HG03432 (cell line): ENCODE data around the gene TCERG1L.
"Not testable (repeated sequence)": the region's sequence is repeated elsewhere in the genome, so short reads cannot be mapped to it uniquely, and the experiment has no call there.

ENCODE experiments used
- ATAC-seq: cut with Tn5 transposase; IDR thresholded peaks from one replicate; pipeline ENCODE4 v1.9.1; 2021; ENCODE audit warnings: mild to moderate bottlenecking, moderate library complexity; ENCODE audit not compliant: unreplicated experiment

TCERG1L gene

GRCh38 chr10:131092386-131092785 lies 219.1 kb downstream of the TCERG1L start:
- no peak for ATAC-seq

GRCh38 chr10:131091682-131092081 lies 219.8 kb downstream of the TCERG1L start:
- ATAC-seq = no peak

- no peak for ATAC-seq
Measured at GRCh38 chr10:131090761-131091661, 220.5 kb downstream of the TCERG1L start.

GRCh38 chr10:131089861-131090260 lies 221.7 kb downstream of the TCERG1L start:
- ATAC-seq = no peak

GRCh38 chr10:131089150-131089549 lies 222.4 kb downstream of the TCERG1L start:
- ATAC-seq = no peak

GRCh38 chr10:131088619-131089018 lies 222.9 kb downstream of the TCERG1L start:
- no peak for ATAC-seq

- no peak for ATAC-seq
Measured at GRCh38 chr10:131087464-131088215, 223.9 kb downstream of the TCERG1L start.

GRCh38 chr10:131086511-131086910 lies 225.0 kb downstream of the TCERG1L start:
- no peak for ATAC-seq

GRCh38 chr10:131086094-131086493 lies 225.4 kb downstream of the TCERG1L start:
- ATAC-seq = no peak

GRCh38 chr10:131085091-131085860 lies 226.2 kb downstream of the TCERG1L start:
- ATAC-seq = no peak

GRCh38 chr10:131084791-131085090 lies 226.8 kb downstream of the TCERG1L start:
- ATAC-seq = no peak

GRCh38 chr10:131083915-131084790 lies 227.4 kb downstream of the TCERG1L start:
- ATAC-seq = no peak

GRCh38 chr10:131082991-131083481 lies 228.5 kb downstream of the TCERG1L start:
- ATAC-seq = no peak

- ATAC-seq = no peak
Measured at GRCh38 chr10:131082201-131082850, 229.2 kb downstream of the TCERG1L start.

- no peak for ATAC-seq
Measured at GRCh38 chr10:131081786-131082185, 229.7 kb downstream of the TCERG1L start.

GRCh38 chr10:131081376-131081775 lies 230.1 kb downstream of the TCERG1L start:
- ATAC-seq = no peak

- no peak for ATAC-seq
Measured at GRCh38 chr10:131080571-131080970, 230.9 kb downstream of the TCERG1L start.

- ATAC-seq = no peak
Measured at GRCh38 chr10:131079314-131079713, 232.2 kb downstream of the TCERG1L start.

GRCh38 chr10:131078882-131079280 lies 232.6 kb downstream of the TCERG1L start:
- ATAC-seq = not testable (repeated sequence)
